Measurements from ENCODE around the gene IGHMBP2.

Gene IGHMBP2

DNA sequence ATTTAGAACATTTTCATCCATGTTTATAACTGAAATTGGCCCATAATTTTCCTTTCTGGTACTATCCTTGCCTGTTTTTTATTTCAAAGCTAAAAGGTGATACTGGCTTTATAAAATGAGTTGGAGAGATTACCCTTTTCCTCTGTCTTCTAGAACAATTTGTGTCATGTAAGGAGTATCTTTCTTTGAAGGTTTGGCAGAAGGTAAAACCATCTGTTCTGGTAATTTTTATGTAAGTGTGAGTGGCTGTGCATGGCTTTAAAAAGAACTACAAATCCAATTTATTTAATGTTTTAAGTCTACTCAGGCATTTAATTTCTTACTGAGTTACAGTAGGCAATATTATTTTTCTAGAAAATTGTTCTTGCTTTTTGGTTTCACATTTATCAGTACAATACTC, 84.8 kb downstream of the IGHMBP2 start:
- TF ChIP-seq, protein P1, sequence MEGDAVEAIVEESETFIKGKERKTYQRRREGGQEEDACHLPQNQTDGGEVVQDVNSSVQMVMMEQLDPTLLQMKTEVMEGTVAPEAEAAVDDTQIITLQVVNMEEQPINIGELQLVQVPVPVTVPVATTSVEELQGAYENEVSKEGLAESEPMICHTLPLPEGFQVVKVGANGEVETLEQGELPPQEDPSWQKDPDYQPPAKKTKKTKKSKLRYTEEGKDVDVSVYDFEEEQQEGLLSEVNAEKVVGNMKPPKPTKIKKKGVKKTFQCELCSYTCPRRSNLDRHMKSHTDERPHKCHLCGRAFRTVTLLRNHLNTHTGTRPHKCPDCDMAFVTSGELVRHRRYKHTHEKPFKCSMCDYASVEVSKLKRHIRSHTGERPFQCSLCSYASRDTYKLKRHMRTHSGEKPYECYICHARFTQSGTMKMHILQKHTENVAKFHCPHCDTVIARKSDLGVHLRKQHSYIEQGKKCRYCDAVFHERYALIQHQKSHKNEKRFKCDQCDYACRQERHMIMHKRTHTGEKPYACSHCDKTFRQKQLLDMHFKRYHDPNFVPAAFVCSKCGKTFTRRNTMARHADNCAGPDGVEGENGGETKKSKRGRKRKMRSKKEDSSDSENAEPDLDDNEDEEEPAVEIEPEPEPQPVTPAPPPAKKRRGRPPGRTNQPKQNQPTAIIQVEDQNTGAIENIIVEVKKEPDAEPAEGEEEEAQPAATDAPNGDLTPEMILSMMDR (conservative IDR thresholded peaks at IDR 0.05): no peak
- H3K27ac ChIP-seq: no peak overlapping the region

Measured in VCaP (cell line).